ENCODE results near the gene MFSD1. TPM values are rescaled to one million over a fixed set of nuclear protein-coding genes. Genes with fewer than 3 reads are reported as not detected.
"Not testable (repeated sequence)": the region's sequence is repeated elsewhere in the genome, so short reads cannot be mapped to it uniquely, and the experiment has no call there.

MFSD1 gene
- total RNA-seq, 1 donor from 2014 or later, result 40.1 TPM

- ATAC-seq, result no peak
Measured at GRCh38 chr3:158776531-158776930, 25.3 kb upstream of the MFSD1 start.

GRCh38 chr3:158777161-158777873 lies 24.5 kb upstream of the MFSD1 start:
- ATAC-seq, result no peak

DNA sequence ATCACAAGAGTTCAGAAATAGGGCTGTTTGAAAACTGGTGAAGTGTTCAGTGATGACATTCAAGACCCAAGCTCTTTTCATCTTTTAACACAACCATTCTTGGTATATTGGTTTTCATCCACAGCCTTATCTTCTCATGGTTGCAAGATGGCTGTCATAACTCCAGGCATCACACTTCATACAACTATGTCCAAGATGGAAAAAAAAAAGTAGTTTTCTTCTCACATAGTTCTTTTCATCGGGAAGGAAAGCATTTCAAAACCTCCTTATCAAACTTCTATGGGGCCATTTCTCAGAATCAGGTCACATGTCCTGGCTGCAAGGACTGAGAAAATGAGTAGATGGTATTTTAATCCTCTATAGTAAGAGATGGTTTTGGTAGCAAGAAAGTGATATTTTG lies 21.1 kb upstream of the MFSD1 start:
- no peak for ATAC-seq

GRCh38 chr3:158781191-158781590 lies 20.7 kb upstream of the MFSD1 start:
- no peak for ATAC-seq

DNA sequence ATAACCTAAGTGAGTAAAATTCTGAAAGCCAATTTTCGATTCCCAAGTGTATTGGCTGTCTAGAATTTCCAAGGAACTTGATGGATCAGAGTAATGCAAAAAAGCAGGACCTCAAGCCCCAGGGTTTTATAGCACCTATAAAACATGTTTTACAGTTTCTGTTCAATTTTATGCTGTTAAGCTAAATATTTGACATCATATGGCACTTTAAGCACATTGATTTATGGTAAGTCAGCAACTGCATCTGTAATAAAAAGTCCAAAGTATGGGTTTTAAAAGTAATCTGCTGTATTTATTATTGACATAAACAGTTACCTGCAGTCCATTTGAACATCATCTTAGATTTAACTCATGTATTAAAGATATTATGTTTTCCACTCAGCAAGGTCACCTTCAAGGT lies 20.0 kb upstream of the MFSD1 start:
- no peak for ATAC-seq

DNA sequence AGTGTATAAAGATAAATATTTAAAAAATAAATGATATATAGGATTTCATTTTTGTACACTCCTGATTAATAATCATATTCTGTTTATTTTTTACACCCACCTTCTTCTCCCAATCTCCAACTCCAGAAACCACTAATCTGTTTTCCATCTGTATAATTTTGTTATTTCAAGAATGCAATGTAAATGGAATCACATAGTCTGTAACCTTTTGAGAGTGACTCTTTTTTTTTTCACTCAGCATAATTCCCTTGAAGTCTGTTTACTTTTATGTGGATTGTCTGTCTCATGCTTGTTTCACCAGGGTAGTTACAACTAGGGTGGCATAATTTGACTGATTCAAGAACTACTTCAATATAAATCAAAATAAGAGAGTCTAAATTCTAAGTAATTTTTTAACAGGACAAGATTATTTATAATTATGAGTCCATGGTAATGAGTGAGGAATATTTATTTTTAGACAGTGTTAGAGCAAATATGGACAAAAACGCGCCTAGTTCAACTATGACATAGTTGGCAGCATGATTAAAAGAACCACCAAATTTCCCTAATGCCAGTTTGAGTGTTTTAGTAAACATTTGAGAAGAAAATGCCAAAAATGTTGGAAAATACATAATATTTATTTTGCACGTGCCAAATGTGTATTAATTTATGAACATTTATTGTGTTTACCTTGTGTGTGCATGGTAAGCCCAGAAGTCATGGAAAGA lies 19.4 kb upstream of the MFSD1 start:
- ATAC-seq, result no peak

DNA sequence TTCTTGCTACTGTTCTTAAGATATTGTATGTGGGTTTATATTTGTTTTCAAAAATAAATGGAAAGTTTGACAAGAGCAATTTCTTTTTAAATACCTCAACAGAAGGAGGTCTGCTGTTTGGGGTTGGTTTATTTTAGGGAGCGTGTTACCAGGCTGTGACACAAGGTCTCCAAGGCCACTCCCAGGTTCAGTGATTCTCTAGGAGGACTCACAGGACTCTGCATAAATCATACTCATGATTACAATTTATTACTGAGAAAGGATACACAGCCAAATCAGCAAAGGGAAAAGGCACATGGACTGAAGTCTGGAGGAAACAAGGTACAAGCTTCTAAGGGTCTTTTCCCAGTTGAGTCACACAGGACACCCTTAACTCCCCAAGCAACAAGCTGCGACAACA lies 18.8 kb upstream of the MFSD1 start:
- no peak for ATAC-seq

GRCh38 chr3:158785972-158786371 lies 15.9 kb upstream of the MFSD1 start:
- ATAC-seq, result no peak

GRCh38 chr3:158788446-158788845 lies 13.4 kb upstream of the MFSD1 start:
- no peak for ATAC-seq

- ATAC-seq, result peak; percentile 36
Measured at GRCh38 chr3:158789592-158789991, 12.3 kb upstream of the MFSD1 start.

DNA sequence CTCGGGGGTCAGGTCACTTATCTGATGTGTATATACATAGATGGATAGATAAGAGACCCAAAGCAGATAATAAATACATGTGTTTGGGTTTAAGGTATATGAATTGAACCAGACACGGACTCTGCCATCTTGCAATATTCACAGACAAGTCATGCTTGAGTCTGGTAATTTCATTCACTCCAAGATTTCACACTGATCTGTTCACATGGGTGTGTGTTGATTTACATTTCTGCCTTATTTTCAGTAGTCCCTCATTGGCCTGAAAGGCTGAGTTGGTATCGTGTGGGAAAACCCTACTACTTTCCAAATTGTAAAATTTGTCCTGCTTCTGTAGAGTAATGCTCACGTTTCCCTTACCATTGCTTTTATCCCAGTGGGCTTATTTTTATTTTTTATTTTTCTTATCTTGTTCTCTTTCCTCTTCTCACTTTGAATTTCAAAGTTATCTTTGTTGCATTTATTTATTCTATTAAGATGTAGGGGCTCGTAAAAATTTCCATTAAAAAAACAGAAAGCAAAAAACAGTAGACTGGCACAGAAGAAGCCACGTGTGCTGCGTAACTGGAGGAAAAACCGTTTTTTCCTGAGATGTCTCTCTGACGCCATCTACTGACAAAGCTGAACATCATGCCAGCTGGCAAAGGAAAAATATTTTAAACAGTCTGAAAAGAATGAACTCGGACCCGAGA lies 10.8 kb upstream of the MFSD1 start:
- ATAC-seq, result peak; percentile 44

DNA sequence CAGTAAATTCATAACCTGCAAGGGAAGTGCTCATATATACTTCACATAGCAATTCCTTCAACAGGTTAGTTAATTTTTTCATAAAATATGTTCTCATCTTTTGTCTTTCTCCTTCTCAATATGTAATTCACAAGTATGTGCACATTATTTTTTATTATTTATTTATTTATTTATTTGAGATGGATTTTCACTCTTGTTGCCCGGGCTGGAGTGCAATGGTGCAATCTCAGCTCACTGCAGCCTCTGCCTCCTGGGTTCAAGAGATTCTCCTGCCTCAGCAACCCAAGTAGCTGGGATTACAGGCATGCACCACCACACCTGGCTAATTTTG lies 10.3 kb upstream of the MFSD1 start:
- not testable (repeated sequence) for ATAC-seq

DNA sequence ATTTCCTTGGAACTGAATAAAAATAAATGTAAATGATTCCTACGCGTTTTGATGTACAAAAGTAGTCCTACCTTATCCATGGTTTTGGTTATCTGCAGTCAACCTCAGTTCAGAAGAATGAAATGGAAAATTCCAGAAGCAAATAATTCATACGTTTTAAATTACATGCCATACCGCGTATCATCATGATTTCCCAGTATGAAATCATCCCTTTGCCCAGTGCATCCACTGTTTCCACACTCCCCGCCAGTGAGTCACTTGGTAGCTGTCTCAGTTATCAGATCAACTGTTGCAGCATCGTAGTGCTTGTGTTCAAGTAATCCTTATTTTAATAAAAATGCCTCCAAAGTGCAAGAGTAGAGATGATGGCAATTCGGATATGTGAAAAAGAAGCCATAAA lies 9.1 kb upstream of the MFSD1 start:
- ATAC-seq, result no peak

- peak; percentile 55 for ATAC-seq
Measured at GRCh38 chr3:158794206-158794605, 7.6 kb upstream of the MFSD1 start.

DNA sequence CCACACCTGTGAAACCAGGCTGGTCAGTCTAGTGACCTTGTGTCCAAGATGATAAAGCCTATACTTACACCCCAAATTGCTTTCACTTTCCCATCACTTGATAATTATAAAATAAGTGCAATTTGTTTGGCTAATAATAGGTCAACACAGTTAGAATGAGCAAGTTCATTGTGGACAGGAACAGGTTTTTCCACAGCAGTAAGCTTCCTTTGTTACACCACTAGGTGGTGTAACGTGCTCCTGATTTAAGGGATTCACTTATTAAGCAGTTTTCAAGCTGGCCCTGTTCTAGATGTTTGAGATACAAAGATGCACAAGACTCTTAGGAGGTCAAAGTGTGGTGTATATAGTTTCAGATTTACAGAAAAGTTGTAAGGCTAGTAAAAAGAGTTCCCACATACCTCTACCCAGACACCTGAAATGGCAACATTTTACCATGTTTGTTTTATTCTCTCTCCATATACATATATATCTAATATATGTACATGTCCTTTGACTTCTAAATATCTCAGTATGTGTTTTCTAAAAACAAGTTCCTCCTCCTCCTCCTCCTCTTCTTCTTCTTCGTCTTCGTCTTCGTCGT lies 6.8 kb upstream of the MFSD1 start:
- ATAC-seq, result peak; percentile 90

DNA sequence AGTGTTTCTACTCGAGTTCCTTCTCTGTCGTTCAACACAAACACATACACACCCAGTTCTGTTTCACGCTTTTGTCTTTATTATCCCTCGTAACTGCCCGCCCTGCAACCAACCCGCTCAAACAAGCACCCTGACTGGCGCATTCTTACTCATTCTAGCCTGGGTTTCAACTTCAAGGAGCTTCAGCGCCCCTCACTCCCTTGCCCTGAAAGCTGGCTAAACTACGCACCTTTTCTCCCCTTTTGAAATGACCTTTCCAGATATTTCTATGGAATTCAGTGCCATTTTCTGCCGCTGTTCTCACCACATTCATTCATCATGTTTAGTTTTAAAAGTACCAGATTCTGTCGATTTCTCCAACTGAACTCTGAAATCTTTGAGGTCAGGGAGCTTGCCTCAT lies 653 bp upstream of the MFSD1 start:
- ATAC-seq, result peak; percentile 90

DNA sequence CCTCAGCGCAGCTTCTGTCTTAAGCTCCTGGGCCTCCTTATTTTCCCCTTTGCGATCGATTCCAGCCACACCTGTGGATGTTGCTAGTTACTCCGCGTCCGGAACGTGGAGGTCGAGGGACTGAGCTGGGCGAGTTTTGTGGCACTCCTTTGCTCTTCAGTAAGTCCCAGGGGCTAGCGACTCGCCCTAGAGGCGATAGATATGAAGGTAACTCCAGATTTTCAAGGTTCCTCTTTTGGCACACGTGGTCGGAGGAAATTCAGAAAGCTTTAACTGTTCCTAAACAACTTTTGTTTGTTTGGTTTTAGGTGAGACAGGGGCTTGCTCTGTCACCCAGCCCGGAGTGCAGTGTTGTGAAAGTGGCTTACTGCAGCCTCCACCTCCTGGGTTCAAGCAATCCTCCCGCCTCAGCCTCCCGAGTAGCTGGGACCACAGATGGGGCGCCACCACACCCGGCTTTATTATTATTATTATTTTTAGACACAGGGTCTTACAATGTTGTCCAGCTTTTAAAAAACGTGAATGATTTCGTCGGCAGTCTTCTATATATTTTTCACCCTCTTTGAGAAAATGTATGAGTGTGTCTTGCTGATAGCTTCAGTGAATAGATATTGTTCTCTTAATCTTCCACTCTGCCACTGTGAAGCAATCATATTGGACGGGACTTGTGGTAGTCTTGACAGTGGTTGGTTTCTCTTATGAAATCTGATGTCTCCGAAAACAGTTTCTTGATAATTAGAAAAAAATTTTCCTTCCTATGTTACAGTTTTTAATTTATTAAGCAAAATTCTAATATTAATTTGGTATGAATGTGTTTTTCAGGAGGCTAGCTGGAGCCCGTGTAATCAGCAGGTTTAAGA lies 785 bp downstream of the MFSD1 start:
- ATAC-seq, result no peak

DNA sequence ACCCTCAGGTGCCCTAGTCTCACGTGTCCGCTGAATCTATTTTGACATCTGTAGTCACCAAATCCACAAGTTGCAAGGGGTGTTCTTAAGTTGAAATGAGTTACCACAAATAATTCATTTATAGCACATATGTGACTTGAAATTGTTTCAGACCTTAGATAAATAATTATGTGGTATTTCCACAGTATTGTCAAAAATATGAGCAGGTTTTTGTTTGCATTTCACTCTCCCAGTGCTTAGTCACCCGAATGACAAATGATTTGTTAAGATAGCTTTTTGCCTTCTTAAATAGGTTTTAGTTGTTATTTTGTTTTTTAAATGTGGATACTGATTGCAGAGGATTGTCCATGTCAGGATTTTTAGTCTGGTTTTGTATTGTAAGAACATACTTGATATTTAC lies 2.6 kb downstream of the MFSD1 start:
- no peak for ATAC-seq

DNA sequence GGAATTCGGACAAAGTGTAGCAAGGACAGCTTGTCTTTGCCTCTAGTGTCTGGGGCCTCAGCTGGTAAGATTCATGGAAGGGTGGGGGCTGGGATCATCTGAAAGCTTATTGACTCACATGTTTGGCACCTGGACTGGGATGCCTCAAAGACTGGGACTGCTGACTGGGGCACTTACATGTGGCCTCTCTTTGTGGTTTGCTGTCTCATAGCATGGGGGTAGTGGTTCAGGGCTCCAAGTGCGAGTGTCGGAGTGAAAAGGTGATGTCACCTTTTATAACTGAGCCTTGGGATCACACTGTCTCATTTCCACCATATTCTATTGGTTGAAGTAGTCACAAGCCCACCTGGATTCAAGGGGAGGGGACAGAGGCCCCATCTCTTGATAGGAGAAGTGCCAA lies 6.8 kb downstream of the MFSD1 start:
- ATAC-seq, result no peak

DNA sequence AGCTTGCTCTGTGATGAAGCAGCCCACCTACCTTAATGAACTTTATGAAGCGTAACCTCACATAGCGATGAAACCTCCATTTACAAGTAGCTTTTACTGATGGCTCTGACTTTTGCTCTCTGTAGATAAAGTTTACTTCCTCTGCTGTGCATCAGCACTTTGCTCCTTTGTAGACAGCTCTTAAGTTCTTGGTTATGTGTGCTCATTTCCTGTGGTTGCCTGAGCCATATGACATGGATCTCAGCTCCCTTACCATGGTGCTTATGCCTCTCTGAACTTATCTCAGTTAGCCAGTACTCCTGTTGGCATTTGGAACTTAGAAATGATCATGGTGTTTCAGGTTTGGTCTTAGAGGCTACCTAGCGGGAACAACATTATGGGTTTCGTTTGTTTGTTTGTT lies 7.8 kb downstream of the MFSD1 start:
- ATAC-seq, result peak; percentile 36

DNA sequence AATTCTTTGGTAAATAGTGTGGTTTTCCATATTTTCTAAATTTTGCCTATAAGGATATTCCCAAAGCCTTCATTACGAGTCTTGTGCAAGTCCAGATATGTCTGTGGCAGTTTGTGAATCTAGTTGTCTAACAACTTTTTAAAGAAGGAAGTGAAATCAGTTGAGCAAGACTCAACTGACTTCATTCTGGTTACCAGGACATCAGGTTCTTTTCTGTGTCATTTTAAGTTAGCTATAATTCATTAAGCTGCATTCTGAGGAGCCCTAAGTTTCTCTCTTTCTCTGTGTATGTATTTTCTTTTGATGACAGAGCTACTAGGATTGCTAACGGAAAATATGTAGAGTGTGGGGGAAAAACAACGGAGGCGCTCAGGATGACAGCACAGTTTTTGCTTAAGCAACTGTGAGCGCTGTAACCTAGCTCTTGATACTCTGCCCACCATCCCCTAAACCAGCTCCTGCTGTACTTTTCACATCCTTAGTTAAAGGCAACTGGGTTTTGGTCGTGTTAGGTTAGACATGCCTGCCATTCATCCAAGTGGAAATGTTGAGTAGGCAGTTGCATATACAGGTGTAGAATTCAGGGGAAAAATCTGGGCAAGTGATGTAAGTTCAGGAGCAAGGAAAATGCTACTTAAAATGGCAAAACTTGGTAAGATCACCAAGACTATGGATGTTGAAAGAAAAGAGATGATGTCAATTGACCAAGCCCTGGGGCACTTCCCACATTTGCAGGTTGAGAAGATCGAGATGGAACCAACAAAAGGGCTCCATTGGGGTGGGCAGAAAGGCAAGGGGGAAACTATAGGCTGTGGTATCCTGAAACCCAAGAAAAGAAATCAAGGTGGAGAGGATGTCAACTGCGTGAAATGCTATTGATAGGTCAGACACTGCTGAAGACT lies 9.2 kb downstream of the MFSD1 start:
- ATAC-seq, result peak; percentile 68

DNA sequence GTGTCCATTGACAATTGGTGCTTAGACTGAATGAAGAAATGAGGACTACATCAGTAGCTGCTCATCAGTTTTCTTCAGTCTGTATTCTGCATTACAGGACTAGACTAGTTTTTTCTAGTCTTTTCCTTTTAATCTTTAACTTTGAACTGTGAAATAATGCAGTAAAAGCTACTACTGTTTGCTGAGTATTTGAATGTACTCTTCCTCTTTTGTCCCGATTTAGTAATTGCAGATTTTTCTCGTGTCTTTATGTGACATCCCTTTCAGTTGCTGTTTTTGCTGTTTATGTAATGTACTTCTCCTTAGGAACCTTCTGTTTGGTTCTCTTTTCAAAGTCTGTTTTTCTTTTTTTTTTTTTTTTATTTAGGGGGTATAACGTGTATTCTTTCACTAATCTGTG lies 17.4 kb downstream of the MFSD1 start:
- ATAC-seq, result no peak

Measured in esophagus mucosa (tissue), 1 donor.